H9 (cell line): ENCODE results near the gene ZBTB45. TPM values are rescaled to one million over a fixed set of nuclear protein-coding genes. Genes with fewer than 3 reads are reported as not detected.

Experiments
- DNase-seq: peaks from one replicate; pipeline ENCODE4 v3.0.0-alpha.2; 2017
- H2AFZ ChIP-seq: one replicate; pipeline ENCODE4 v1.6.1; 2013; ENCODE audit warnings: mild to moderate bottlenecking, low read length, control low read depth, moderate library complexity
- H2AK5ac ChIP-seq: 2 replicates; pipeline ENCODE4 v1.6.1; 2013; ENCODE audit warnings: low read length, control low read depth, mixed read lengths; ENCODE audit not compliant: insufficient read length
- H2BK120ac ChIP-seq: one replicate; pipeline ENCODE4 v1.6.1; 2013; ENCODE audit warnings: low read depth, mild to moderate bottlenecking, low read length, control low read depth, inconsistent platforms; ENCODE audit not compliant: poor library complexity, severe bottlenecking
- H2BK12ac ChIP-seq: 2 replicates; pipeline ENCODE4 v1.6.1; 2013; ENCODE audit warnings: low read length, control low read depth, mixed read lengths, low read depth; ENCODE audit not compliant: insufficient read length
- H2BK15ac ChIP-seq: 2 replicates; pipeline ENCODE4 v1.6.1; 2013; ENCODE audit warnings: low read depth, low read length, control low read depth
- H2BK20ac ChIP-seq: one replicate; pipeline ENCODE4 v1.6.1; 2013; ENCODE audit warnings: low read depth, mild to moderate bottlenecking, low read length, control low read depth, inconsistent platforms; ENCODE audit not compliant: poor library complexity, severe bottlenecking
- H2BK5ac ChIP-seq: 2 replicates; pipeline ENCODE4 v1.6.1; 2013; ENCODE audit warnings: low read length, control low read depth, mixed read lengths; ENCODE audit not compliant: insufficient read length
- H3K14ac ChIP-seq: 2 replicates; pipeline ENCODE4 v1.6.1; 2013; ENCODE audit warnings: low read length, control low read depth; ENCODE audit not compliant: insufficient read depth
- H3K18ac ChIP-seq: 2 replicates; pipeline ENCODE4 v1.6.1; 2013; ENCODE audit warnings: low read depth, mild to moderate bottlenecking, mixed read lengths, low read length, control low read depth; ENCODE audit not compliant: insufficient read length
- H3K23ac ChIP-seq: 2 replicates; pipeline ENCODE4 v1.6.1; 2013; ENCODE audit warnings: low read length, control low read depth, mixed read lengths, low read depth; ENCODE audit not compliant: insufficient read length
- H3K23me2 ChIP-seq: 2 replicates; pipeline ENCODE4 v1.6.1; 2013; ENCODE audit warnings: low read depth, mild to moderate bottlenecking, mixed read lengths, low read length, control low read depth; ENCODE audit not compliant: insufficient read length, poor library complexity, severe bottlenecking
- H3K27ac ChIP-seq: 2 replicates; pipeline ENCODE4 v1.5.1; 2013; ENCODE audit warnings: low read length, control low read depth, mixed read lengths, low read depth; ENCODE audit not compliant: insufficient read length
- H3K27me3 ChIP-seq: 2 replicates; pipeline ENCODE4 v1.6.1; 2013; ENCODE audit warnings: low read length, control low read depth, inconsistent platforms; ENCODE audit not compliant: insufficient read depth
- H3K4ac ChIP-seq: 2 replicates; pipeline ENCODE4 v1.6.1; 2013; ENCODE audit warnings: low read depth, mild to moderate bottlenecking, control low read depth, inconsistent platforms, low read length, moderate library complexity
- H3K4me1 ChIP-seq: 2 replicates; pipeline ENCODE4 v1.6.1; 2013; ENCODE audit warnings: low read length, control low read depth, inconsistent platforms; ENCODE audit not compliant: insufficient read depth
- H3K4me2 ChIP-seq: 2 replicates; pipeline ENCODE4 v1.6.1; 2013; ENCODE audit warnings: low read length, control low read depth, mixed read lengths; ENCODE audit not compliant: insufficient read length, insufficient read depth
- H3K56ac ChIP-seq: 2 replicates; pipeline ENCODE4 v1.6.1; 2013; ENCODE audit warnings: low read depth, mild to moderate bottlenecking, mixed read lengths, low read length, control low read depth; ENCODE audit not compliant: insufficient read length
- H3K79me1 ChIP-seq: 2 replicates; pipeline ENCODE4 v1.6.1; 2013; ENCODE audit warnings: low read depth, mild to moderate bottlenecking, moderate library complexity, low read length, control low read depth, inconsistent platforms; ENCODE audit not compliant: insufficient read depth, poor library complexity, severe bottlenecking
- H3K79me2 ChIP-seq: 2 replicates; pipeline ENCODE4 v1.6.1; 2013; ENCODE audit warnings: low read length, control low read depth, inconsistent platforms; ENCODE audit not compliant: insufficient read depth
- H3K9ac ChIP-seq: 2 replicates; pipeline ENCODE4 v1.6.1; 2013; ENCODE audit warnings: low read length, control low read depth, mixed read lengths; ENCODE audit not compliant: insufficient read length; ENCODE audit errors: extremely low read depth
- H3K9me3 ChIP-seq: one replicate; pipeline ENCODE4 v1.6.1; 2013; ENCODE audit warnings: low read depth, low read length, inconsistent platforms; ENCODE audit not compliant: control insufficient read depth
- H3T11ph ChIP-seq: one replicate; pipeline ENCODE4 v1.6.1; 2013; ENCODE audit warnings: mild to moderate bottlenecking, low read length, control low read depth, inconsistent platforms
- H4K20me1 ChIP-seq: one replicate; pipeline ENCODE4 v1.6.1; 2013; ENCODE audit not compliant: control insufficient read depth, insufficient read length, insufficient read depth
- H4K5ac ChIP-seq: 2 replicates; pipeline ENCODE4 v1.6.1; 2013; ENCODE audit warnings: low read depth, mild to moderate bottlenecking, mixed read lengths, low read length, control low read depth; ENCODE audit not compliant: insufficient read length
- H4K8ac ChIP-seq: replicated peaks from 2 replicates; pipeline ENCODE4 v1.6.1; 2013; ENCODE audit warnings: low read length, control low read depth, mixed read lengths, low read depth; ENCODE audit not compliant: insufficient read length
- H4K91ac ChIP-seq: 2 replicates; pipeline ENCODE4 v1.6.1; 2013; ENCODE audit warnings: low read depth, mild to moderate bottlenecking, moderate library complexity, mixed read lengths, low read length, control low read depth; ENCODE audit not compliant: insufficient read length
- H3K27ac Mint-ChIP-seq, 3 experiments: 2 replicates in 2 of 3; 3 replicates in 1 of 3; pipeline ENCODE4 v1.8.0; 2020 to 2021; ENCODE audit warnings: mixed read lengths in 3 of 3, mild to moderate bottlenecking in 1 of 3, moderate library complexity in 1 of 3
- H3K27me3 Mint-ChIP-seq: 2 replicates; pipeline ENCODE4 v1.8.0; 2021; ENCODE audit warnings: low read depth, mild to moderate bottlenecking, moderate library complexity, mixed read lengths
- H3K36me3 Mint-ChIP-seq, 3 experiments: 2 replicates in 2 of 3; 3 replicates in 1 of 3; pipeline ENCODE4 v1.8.0; 2020 to 2021; ENCODE audit warnings: low read depth in 3 of 3, mixed read lengths in 3 of 3; ENCODE audit not compliant: insufficient read depth in 1 of 3
- H3K4me1 Mint-ChIP-seq, 2 experiments: 2 replicates each; pipeline ENCODE4 v1.8.0; 2020; ENCODE audit warnings: mixed read lengths in 2 of 2
- H3K4me3 Mint-ChIP-seq, 2 experiments: 2 replicates in 1 of 2; 3 replicates in 1 of 2; pipeline ENCODE4 v1.8.0; 2020 to 2021; ENCODE audit warnings: mild to moderate bottlenecking in 2 of 2, mixed read lengths in 2 of 2, moderate library complexity in 1 of 2
- H3K9me3 Mint-ChIP-seq, 2 experiments: 2 replicates in 1 of 2; 3 replicates in 1 of 2; pipeline ENCODE4 v1.8.0; 2020; ENCODE audit warnings: mild to moderate bottlenecking in 2 of 2, mixed read lengths in 2 of 2, moderate library complexity in 1 of 2
- WGBS: extraction: QIAGEN DNeasy Blood & Tissue Kit; methylation state at CpG from one replicate; pipeline ENCODE4 v1.1.7; 2013; ENCODE audit warnings: missing lambda C conversion rate, low lambda C conversion rate, mixed read lengths; ENCODE audit not compliant: insufficient read length; ENCODE audit errors: extremely low coverage; 5-methylcytosine and 5-hydroxymethylcytosine counted together
- total RNA-seq: library from RNA; stranded (reverse); gene quantifications from 2 replicates; pipeline ENCODE4 v1.2.1, GENCODE V29; 2021
- TF ChIP-seq, protein P1 (sequence below): fragments of 200-600 bp; sonication (generic); conservative IDR thresholded peaks from 3 replicates; pipeline ENCODE4 v1.8.0; 2021; ENCODE audit warnings: antibody characterized with exemption, mild to moderate bottlenecking

The ZBTB45 gene
- total RNA-seq, 1 experiment from 2014 or later = 18.7 TPM

DNA sequence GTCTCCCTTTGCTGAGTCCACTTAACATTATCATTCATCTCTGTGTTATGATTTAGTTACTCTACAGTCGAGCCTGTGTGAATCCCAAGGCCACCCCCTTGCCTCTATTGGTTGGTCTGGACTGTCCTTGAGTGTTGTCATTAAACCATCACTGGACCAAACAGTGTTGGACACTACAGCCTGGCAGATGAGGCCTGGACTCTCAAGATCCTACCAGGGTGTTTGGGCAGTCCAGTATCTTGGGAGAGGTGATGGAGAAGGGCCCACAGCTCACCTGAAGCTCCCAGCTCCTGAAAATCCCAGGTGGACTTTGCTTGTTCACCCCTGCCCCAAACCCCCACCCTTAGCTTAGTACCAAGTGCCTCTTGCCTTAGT lies 31.5 kb upstream of the ZBTB45 start:
- no peak overlapping the region for H2BK120ac ChIP-seq
- H3K27me3 Mint-ChIP-seq = peaks cover 1% of the 10 kb centered on the region; the same call in 1 of the 2 replicates
- H3K4me2 ChIP-seq = no peak overlapping the region
- no peak for DNase-seq
- no peak overlapping the region for H4K5ac ChIP-seq
- H3K56ac ChIP-seq = no peak overlapping the region
- H3K27ac ChIP-seq = no peak overlapping the region
- no peaks in the 10 kb centered on the region for H4K20me1 ChIP-seq
- no CpG with 5 or more reads among the region's 1 CpG for WGBS
- H3K27ac Mint-ChIP-seq = peak overlapping the region in 1 of 3 experiments; percentile 71; a peak in 1 of 7 replicates
- peaks cover 3% of the 10 kb centered on the region; the same call in 1 of the 2 replicates for H3K4me1 ChIP-seq
- H3K9me3 ChIP-seq = no peaks in the 10 kb centered on the region
- H3K4me3 Mint-ChIP-seq = peak overlapping the region in 1 of 2 experiments; percentile 50; a peak in 1 of 5 replicates
- no peak overlapping the region for H3K14ac ChIP-seq
- no peak overlapping the region for H2BK15ac ChIP-seq
- H2AFZ ChIP-seq = no peak overlapping the region
- TF ChIP-seq, protein P1, sequence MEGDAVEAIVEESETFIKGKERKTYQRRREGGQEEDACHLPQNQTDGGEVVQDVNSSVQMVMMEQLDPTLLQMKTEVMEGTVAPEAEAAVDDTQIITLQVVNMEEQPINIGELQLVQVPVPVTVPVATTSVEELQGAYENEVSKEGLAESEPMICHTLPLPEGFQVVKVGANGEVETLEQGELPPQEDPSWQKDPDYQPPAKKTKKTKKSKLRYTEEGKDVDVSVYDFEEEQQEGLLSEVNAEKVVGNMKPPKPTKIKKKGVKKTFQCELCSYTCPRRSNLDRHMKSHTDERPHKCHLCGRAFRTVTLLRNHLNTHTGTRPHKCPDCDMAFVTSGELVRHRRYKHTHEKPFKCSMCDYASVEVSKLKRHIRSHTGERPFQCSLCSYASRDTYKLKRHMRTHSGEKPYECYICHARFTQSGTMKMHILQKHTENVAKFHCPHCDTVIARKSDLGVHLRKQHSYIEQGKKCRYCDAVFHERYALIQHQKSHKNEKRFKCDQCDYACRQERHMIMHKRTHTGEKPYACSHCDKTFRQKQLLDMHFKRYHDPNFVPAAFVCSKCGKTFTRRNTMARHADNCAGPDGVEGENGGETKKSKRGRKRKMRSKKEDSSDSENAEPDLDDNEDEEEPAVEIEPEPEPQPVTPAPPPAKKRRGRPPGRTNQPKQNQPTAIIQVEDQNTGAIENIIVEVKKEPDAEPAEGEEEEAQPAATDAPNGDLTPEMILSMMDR = no peak
- no peak overlapping the region for H3K4ac ChIP-seq
- no peak overlapping the region for H3K9ac ChIP-seq
- H3K23me2 ChIP-seq = peaks cover 12% of the 10 kb centered on the region
- peaks cover 49 to 86% (median 71%) of the 10 kb centered on the region in 3 experiments for H3K36me3 Mint-ChIP-seq
- no peak overlapping the region for H2BK5ac ChIP-seq
- no peak overlapping the region for H3K23ac ChIP-seq
- no peak overlapping the region for H2AK5ac ChIP-seq
- no peak overlapping the region for H4K8ac ChIP-seq
- no peak overlapping the region for H2BK20ac ChIP-seq
- no peak overlapping the region for H4K91ac ChIP-seq
- H3K79me2 ChIP-seq = peaks cover 12% of the 10 kb centered on the region; the same call in 1 of the 2 replicates
- no peak overlapping the region for H3K18ac ChIP-seq
- H3T11ph ChIP-seq = no peak overlapping the region
- peaks cover 24 to 26% of the 10 kb centered on the region in 2 experiments for H3K4me1 Mint-ChIP-seq
- no peaks in the 10 kb centered on the region for H3K27me3 ChIP-seq
- no peaks in the 10 kb centered on the region; a peak in 1 of 5 replicates for H3K9me3 Mint-ChIP-seq
- peaks cover 14% of the 10 kb centered on the region for H3K79me1 ChIP-seq
- H2BK12ac ChIP-seq = no peak overlapping the region
